Psoas muscle (tissue), 8 donors: Measurements from ENCODE around the gene ZNF521. TPM values are rescaled to one million over a fixed set of nuclear protein-coding genes. Genes with fewer than 3 reads are reported as not detected.

ENCODE experiments used
- ATAC-seq, 4 donors: fragments of 200-7000 bp; cut with Tn5 transposase; one replicate each; pipeline ENCODE4 v1.9.1; 2020; ENCODE audit warnings: moderate library complexity in 3 of 4, mild to moderate bottlenecking in 2 of 4
- DNase-seq, 2 donors: peaks; one replicate each; pipeline ENCODE4 v3.0.0-alpha.2; 2020
- H3K27ac ChIP-seq: fragments of 200-600 bp; one replicate; pipeline ENCODE4 v1.8.0; 2022
- H3K27me3 ChIP-seq, 3 donors: fragments of 200-600 bp in 1 of 3; one replicate each; pipeline versions ENCODE4 v1.6.1 to v1.8.0; 2013 to 2022; ENCODE audit warnings: low read length in 2 of 3, mild to moderate bottlenecking in 2 of 3, moderate library complexity in 1 of 3; ENCODE audit not compliant: insufficient read depth in 3 of 3
- H3K36me3 ChIP-seq, 2 donors: fragments of 200-600 bp in 1 of 2; one replicate each; pipeline versions ENCODE4 v1.6.1 to v1.8.0; 2013 to 2022; ENCODE audit warnings: low read depth in 1 of 2, mild to moderate bottlenecking in 1 of 2, moderate library complexity in 1 of 2; ENCODE audit not compliant: insufficient read depth in 1 of 2
- H3K4me1 ChIP-seq: fragments of 200-600 bp; one replicate; pipeline ENCODE4 v1.8.0; 2022
- H3K4me3 ChIP-seq: fragments of 200-600 bp; one replicate; pipeline ENCODE4 v1.8.0; 2022; ENCODE audit warnings: mild to moderate bottlenecking
- H3K9me3 ChIP-seq: fragments of 200-600 bp; one replicate; pipeline ENCODE4 v1.8.0; 2022
- WGBS, 3 donors: extraction: QIAGEN DNeasy Blood & Tissue Kit; methylation state at CpG; one replicate each; pipeline versions ENCODE4 v1.1.6 to v1.1.7; 2013; 5-methylcytosine and 5-hydroxymethylcytosine counted together
- intact Hi-C, 2 donors: fragments of 100-400 bp; cut with DNase I; formaldehyde crosslinking; loops; one replicate each; pipeline versions ENCODE4 v1.11.0 to v1.14.2; 2022
- polyA plus RNA-seq, 3 donors: library from polyadenylated mRNA; stranded (reverse); fragments of 200-250 nt; gene quantifications; one replicate each; pipeline ENCODE4 v1.2.3, GENCODE V29; 2013
- total RNA-seq, 4 donors: library from RNA; stranded (reverse); fragmentation: NEBNext Ultra II Directional in 2 of 4; extraction: Animal tissue kit (Norgen Biotek cat#: 25700) in 2 of 4; gene quantifications; one replicate each; pipeline versions ENCODE4 v1.2.1 to v1.2.4, GENCODE V29; 2021 to 2023
- TF ChIP-seq, protein P1 (sequence below): fragments of 200-600 bp; IDR thresholded peaks from one replicate; pipeline ENCODE4 v1.8.0; 2022; ENCODE audit warnings: antibody characterized with exemption
- donor health status: healthy with polysubstance abuse.
- donor health status: DM: no; HTN: no; CAD: no; lungs with moderate emphysema.
- donor health status: Bipolar disorder and iron deficiency.
- donor health status: healthy.
- donor health status: DM: yes; HTN: yes; CAD: no.
- donor health status: DM: no; HTN: no; CAD: no.
- donor health status: DM: no; HTN: no; CAD: no.
- donor health status: DM: yes; HTN: yes; CAD: no.

Gene ZNF521
- total and polyA plus RNA-seq, 7 donors = 1.8 to 13.2 (median 4.2) TPM

- no peaks in the 10 kb centered on the region for H3K4me1 ChIP-seq
- TF ChIP-seq, protein P1, sequence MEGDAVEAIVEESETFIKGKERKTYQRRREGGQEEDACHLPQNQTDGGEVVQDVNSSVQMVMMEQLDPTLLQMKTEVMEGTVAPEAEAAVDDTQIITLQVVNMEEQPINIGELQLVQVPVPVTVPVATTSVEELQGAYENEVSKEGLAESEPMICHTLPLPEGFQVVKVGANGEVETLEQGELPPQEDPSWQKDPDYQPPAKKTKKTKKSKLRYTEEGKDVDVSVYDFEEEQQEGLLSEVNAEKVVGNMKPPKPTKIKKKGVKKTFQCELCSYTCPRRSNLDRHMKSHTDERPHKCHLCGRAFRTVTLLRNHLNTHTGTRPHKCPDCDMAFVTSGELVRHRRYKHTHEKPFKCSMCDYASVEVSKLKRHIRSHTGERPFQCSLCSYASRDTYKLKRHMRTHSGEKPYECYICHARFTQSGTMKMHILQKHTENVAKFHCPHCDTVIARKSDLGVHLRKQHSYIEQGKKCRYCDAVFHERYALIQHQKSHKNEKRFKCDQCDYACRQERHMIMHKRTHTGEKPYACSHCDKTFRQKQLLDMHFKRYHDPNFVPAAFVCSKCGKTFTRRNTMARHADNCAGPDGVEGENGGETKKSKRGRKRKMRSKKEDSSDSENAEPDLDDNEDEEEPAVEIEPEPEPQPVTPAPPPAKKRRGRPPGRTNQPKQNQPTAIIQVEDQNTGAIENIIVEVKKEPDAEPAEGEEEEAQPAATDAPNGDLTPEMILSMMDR = no peak
- no peaks in the 10 kb centered on the region for H3K36me3 ChIP-seq
- no peak for DNase-seq
- H3K27ac ChIP-seq = no peak overlapping the region
- H3K4me3 ChIP-seq = no peak overlapping the region
- ATAC-seq = no peak
- intact Hi-C loops = no loop called here
- no peaks in the 10 kb centered on the region for H3K9me3 ChIP-seq
- WGBS, 3 donors = 89 to 91% (median 90%) methylated on average over 4 of the region's 4 CpGs
- H3K27me3 ChIP-seq = no peaks in the 10 kb centered on the region
These were observed 95.5 kb downstream of the ZNF521 start for GRCh38 chr18:25256439-25256838.

DNA sequence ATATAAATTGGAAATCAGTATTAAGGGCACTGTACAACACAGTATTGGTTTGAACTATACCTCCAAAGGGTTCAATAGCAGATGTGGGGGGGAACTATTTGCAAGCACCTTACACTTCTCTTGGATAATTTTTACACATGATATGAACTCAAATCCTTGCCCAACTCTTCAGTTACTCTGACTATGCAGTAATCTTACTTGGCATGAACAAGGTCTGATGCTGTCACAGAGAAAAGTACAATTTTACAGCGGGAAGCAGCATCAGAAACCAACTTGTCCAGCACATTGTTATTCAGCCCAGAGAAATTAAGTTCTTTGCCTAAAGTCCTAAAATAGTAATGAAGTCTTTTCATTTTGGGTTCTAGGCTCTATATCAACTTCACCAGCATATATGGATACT is 98.2 kb downstream of the ZNF521 start:
- Histone ChIP-seq H3K9me3 (no peaks in the 10 kb centered on the region), H3K36me3 (no peaks in the 10 kb centered on the region), H3K4me3 (no peak overlapping the region), H3K4me1 (no peaks in the 10 kb centered on the region), H3K27me3 (no peaks in the 10 kb centered on the region), H3K27ac (no peak overlapping the region)
- ATAC-seq = no peak
- TF ChIP-seq, protein P1 = no peak
- DNase-seq = no peak
- intact Hi-C loops = no loop called here
- WGBS, 3 donors = 50 to 76% (median 51%) methylated on average over 1 of the region's 1 CpG

- H3K4me3 ChIP-seq = no peak overlapping the region
- H3K36me3 ChIP-seq = no peaks in the 10 kb centered on the region
- 61 to 71% (median 66%) methylated on average over 1 of the region's 1 CpG for WGBS, 3 donors
- no peaks in the 10 kb centered on the region for H3K9me3 ChIP-seq
- no peak overlapping the region for H3K27ac ChIP-seq
- H3K4me1 ChIP-seq = no peaks in the 10 kb centered on the region
- intact Hi-C loops = no loop called here
- H3K27me3 ChIP-seq = no peaks in the 10 kb centered on the region
- no peak for ATAC-seq
- TF ChIP-seq, protein P1 = no peak
- DNase-seq = no peak
These were observed 98.8 kb downstream of the ZNF521 start for GRCh38 chr18:25253136-25253535.

DNA sequence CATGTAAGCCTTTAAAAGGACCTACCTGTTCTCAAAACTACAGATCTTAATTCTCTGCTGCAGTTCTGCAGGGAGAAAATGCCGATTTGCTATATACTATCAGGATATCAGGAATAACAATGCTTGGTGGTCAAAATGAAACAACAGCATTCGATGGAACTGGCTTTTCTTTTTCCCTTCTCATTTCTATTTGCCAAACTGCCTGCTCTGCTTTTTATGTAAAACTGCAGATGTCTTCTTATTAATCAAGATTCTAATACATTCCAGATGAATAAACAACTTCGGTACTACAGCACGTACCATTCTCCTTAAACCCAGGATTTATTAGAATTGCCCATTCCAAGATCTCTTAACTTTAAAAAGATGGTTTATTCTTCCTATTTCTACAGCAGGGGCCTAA is 100.9 kb downstream of the ZNF521 start:
- DNase-seq (no peak), ATAC-seq (no peak)
- TF ChIP-seq, protein P1 = no peak
- Histone ChIP-seq H3K27me3 (no peaks in the 10 kb centered on the region), H3K36me3 (no peaks in the 10 kb centered on the region), H3K27ac (no peak overlapping the region), H3K4me1 (no peaks in the 10 kb centered on the region), H3K4me3 (no peak overlapping the region), H3K9me3 (no peaks in the 10 kb centered on the region)
- intact Hi-C loops = no loop called here
- WGBS, 3 donors = 78 to 83% (median 80%) methylated on average over 4 of the region's 4 CpGs

DNA sequence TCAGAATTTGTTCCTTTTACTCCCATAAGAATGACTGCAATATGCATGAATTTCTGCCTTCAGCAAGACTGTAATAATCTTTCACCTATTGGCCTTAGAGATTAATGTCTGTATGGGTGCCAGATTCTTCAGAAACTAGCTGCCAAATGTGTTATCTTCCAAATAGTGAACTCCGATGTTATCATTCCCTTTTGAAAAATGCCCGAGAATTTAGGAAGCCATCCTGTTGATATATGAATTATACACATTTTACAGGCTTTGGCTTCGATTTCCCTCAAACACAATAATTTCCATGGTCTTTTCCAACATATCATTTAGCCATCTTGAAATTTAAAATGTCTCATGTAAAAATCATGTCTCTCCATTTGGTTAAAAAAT is 101.5 kb downstream of the ZNF521 start:
- ATAC-seq = no peak
- Histone ChIP-seq H3K4me3 (no peak overlapping the region), H3K9me3 (no peaks in the 10 kb centered on the region), H3K27ac (no peak overlapping the region), H3K4me1 (no peaks in the 10 kb centered on the region), H3K27me3 (no peaks in the 10 kb centered on the region), H3K36me3 (no peaks in the 10 kb centered on the region)
- intact Hi-C loops = no loop called here
- no peak for DNase-seq
- TF ChIP-seq, protein P1 = no peak
- 55 to 61% (median 61%) methylated on average over 3 of the region's 3 CpGs for WGBS, 3 donors
